Activated T-cell treated with anti-CD3 and anti-CD28 coated beads, Interleukin-2, amount 50 U/mL, for 72 hours (primary cell): ENCODE measurements around the gene ICA1. TPM values are rescaled to one million over a fixed set of nuclear protein-coding genes. Genes with fewer than 3 reads are reported as not detected.

Experiments
- ATAC-seq, 2 donors: fragments of 150-1000 bp; cut with Tn5 transposase; replicated peaks in 1 of 2; 2 replicates each; pipeline ENCODE4 v1.10.0; 2021; ENCODE audit warnings: moderate library complexity in 2 of 2, mild to moderate bottlenecking in 1 of 2
- DNase-seq, 2 donors: peaks; one replicate each; pipeline ENCODE4 v3.0.0; 2021 to 2022; ENCODE audit warnings: mixed read lengths in 1 of 2
- H3K27ac Mint-ChIP-seq: one replicate; pipeline ENCODE4 v1.8.0; 2022; ENCODE audit warnings: mild to moderate bottlenecking, moderate library complexity, mixed read lengths
- H3K27me3 Mint-ChIP-seq: one replicate; pipeline ENCODE4 v1.8.0; 2022; ENCODE audit warnings: low read depth, mixed read lengths
- H3K36me3 Mint-ChIP-seq, 2 donors: one replicate each; pipeline ENCODE4 v1.8.0; 2022; ENCODE audit warnings: mixed read lengths in 2 of 2, mild to moderate bottlenecking in 1 of 2; ENCODE audit not compliant: insufficient read depth in 2 of 2
- H3K4me1 Mint-ChIP-seq: one replicate; pipeline ENCODE4 v1.8.0; 2022; ENCODE audit warnings: low read depth, mixed read lengths
- H3K4me3 Mint-ChIP-seq, 2 donors: one replicate each; pipeline ENCODE4 v1.8.0; 2022; ENCODE audit warnings: mild to moderate bottlenecking in 2 of 2, mixed read lengths in 2 of 2, moderate library complexity in 2 of 2
- H3K9me3 Mint-ChIP-seq, 2 donors: one replicate each; pipeline ENCODE4 v1.8.0; 2022; ENCODE audit warnings: mixed read lengths in 2 of 2
- total RNA-seq, 2 donors: library from RNA; stranded (reverse); gene quantifications; one replicate each; pipeline ENCODE4 v1.2.3, GENCODE V29; 2022

The ICA1 gene
- total RNA-seq, 2 donors from 2014 or later: 2.7 to 4.6 TPM

- H3K27ac Mint-ChIP-seq: peak overlapping the region; percentile 52
- no peak for ATAC-seq
- H3K4me3 Mint-ChIP-seq: no peak overlapping the region
Observed at GRCh38 chr7:8151161-8151725, 110.7 kb downstream of the ICA1 start.

DNA sequence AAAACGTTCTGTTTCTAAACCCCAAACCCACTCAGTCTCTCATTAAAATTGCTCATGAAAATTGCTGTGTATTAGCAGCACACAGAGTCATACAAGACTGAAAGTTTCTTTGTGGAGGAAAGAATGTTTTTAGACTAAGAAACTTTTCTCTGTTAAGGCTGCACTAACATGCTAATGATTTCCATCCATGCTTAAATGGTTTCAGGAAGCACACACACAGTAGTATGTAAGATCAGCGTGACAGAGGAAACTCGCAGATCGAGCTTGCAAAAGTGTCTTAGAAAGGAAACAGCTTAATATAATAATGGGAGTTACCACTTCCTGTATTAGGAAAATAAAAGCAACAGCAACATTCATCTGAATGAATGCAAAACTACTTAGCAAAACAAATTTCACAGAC is 112.7 kb downstream of the ICA1 start:
- peak overlapping the region in 1 of 2 donors; percentile 58 for H3K4me3 Mint-ChIP-seq
- H3K27me3 Mint-ChIP-seq: no peaks in the 10 kb centered on the region
- no peak for DNase-seq
- no peak for ATAC-seq
- no peak overlapping the region for H3K27ac Mint-ChIP-seq
- peaks cover 5 to 8% of the 10 kb centered on the region in 2 donors for H3K36me3 Mint-ChIP-seq
- peaks cover 7 to 8% of the 10 kb centered on the region in 2 donors for H3K9me3 Mint-ChIP-seq
- H3K4me1 Mint-ChIP-seq: peaks cover 21% of the 10 kb centered on the region

More at GRCh38 chr7:8151161-8151725, 110.7 kb downstream of the ICA1 start:
- Mint-ChIP-seq H3K27me3 (no peaks in the 10 kb centered on the region), H3K4me1 (peaks cover 21% of the 10 kb centered on the region), H3K9me3 (peaks cover 7 to 8% of the 10 kb centered on the region in 2 donors), H3K36me3 (peaks cover 5 to 8% of the 10 kb centered on the region in 2 donors)
- no peak for DNase-seq

GRCh38 chr7:8147760-8148463 is 114.1 kb downstream of the ICA1 start:
- no peak for DNase-seq
- H3K36me3 Mint-ChIP-seq: peaks cover 1 to 7% of the 10 kb centered on the region in 2 donors
- H3K27ac Mint-ChIP-seq: no peak overlapping the region
- peaks cover 33% of the 10 kb centered on the region for H3K4me1 Mint-ChIP-seq
- H3K4me3 Mint-ChIP-seq: no peak overlapping the region
- ATAC-seq: no peak
- H3K27me3 Mint-ChIP-seq: no peaks in the 10 kb centered on the region
- H3K9me3 Mint-ChIP-seq: peaks cover 4 to 7% of the 10 kb centered on the region in 2 donors

DNA sequence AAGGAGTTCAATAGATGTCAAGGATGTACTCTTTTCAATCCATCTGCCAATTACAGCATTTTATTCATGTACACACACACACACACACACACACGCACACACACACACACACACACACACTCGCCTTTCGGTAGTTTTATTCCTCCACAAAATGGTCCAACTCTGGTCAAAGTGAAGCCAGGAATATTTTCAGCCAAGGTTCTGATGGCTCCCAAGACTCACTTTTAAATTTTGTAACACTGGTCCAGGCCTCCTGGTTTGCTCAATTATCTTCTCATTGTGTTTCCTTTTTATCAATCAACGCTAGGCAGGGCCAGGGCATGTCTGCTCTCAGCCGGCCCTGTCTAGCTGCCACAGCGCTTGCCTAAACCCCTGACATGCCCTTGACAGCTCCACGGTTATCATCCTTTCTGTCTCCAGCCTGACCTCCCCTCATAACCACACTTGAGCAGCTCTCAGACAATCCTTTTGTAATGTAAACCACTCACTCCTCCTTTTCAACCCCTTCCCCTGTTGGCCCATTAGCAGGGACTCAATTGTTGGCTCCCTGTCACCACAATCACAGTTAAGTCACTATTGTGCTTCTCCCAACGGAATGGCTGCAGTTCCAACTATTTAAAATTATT is 115.1 kb downstream of the ICA1 start:
- Mint-ChIP-seq H3K27me3 (no peaks in the 10 kb centered on the region), H3K4me3 (no peak overlapping the region), H3K4me1 (peaks cover 33% of the 10 kb centered on the region), H3K9me3 (no peaks in the 10 kb centered on the region), H3K36me3 (no peaks in the 10 kb centered on the region), H3K27ac (no peak overlapping the region)
- DNase-seq (no peak), ATAC-seq (no peak)

DNA sequence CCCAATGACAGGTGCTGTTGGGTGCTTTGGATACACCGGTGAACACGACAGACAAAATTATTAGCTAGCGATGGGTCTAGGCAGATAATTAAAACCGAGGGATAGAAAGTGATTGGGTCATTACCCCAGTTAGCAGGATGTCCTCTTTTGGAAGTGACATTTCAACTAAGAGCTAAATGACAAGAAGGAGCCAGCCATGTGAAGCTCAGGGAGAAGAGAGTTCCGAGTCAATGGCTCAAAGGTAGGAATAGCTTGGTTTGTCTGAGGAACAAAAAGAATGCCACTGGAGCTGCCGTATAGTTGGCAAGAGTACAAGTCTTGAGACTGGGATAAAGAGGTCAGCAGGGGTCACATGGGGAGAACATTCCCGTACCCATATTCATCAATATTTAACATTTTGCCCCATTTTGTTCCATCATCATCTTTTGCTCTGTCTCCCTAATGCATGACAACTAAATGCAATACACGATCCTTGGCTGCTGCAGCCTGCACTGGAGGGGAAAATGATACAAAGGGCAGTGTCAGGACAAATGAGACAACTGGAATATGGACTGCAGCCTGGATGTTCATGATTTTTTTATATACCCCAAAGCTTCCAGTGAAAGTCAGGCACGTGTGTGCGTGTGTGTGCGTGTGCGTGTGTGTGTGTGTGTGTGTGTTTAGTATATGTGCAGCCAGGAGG is 115.7 kb downstream of the ICA1 start:
- Mint-ChIP-seq H3K36me3 (no peaks in the 10 kb centered on the region), H3K27ac (no peak overlapping the region), H3K4me1 (peaks cover 33% of the 10 kb centered on the region), H3K9me3 (no peaks in the 10 kb centered on the region), H3K4me3 (no peak overlapping the region), H3K27me3 (no peaks in the 10 kb centered on the region)
- no peak for DNase-seq
- no peak for ATAC-seq

GRCh38 chr7:8144856-8145255 is 117.1 kb downstream of the ICA1 start:
- Mint-ChIP-seq H3K36me3 (no peaks in the 10 kb centered on the region), H3K27ac (peak overlapping the region; percentile 61), H3K27me3 (no peaks in the 10 kb centered on the region), H3K4me1 (peaks cover 29% of the 10 kb centered on the region), H3K4me3 (peak overlapping the region in 1 of 2 donors; percentile 33), H3K9me3 (no peaks in the 10 kb centered on the region)
- DNase-seq (no peak), ATAC-seq (no peak)

DNA sequence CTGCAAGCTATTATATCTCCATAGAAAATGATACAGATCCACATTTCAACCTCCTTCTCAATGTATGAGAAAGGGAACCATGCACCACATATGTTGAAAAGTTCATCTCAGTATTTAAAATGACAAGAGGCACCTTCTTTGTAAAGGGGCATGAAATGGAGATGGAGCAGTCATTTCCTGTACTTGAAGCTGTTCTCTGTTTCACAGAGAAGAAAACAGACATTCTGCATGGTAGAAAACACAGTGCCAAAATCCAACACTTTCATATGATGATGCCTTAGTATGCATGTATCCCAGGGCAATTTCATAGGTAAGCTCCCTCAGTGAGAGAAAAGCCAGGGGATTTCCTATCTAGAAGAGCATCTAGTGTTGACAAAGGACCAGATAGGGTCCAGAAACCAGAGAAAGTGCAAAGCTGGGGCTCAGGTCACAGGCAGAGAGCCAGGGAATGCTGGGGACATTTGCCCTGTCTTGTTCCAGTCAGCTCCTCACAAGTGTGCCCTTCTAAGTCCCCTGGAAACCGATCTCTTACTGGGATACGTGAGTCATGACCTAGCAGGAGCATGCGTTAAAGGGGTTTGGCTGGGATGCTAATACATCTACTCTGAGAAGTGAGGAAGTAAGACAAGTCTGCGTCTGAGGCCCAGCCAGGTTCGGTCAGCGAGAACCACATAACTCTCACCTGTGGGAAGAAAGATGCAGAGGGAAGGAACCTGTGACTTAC is 118.7 kb downstream of the ICA1 start:
- H3K4me3 Mint-ChIP-seq: peak overlapping the region; percentile 40 to 50
- no peaks in the 10 kb centered on the region for H3K9me3 Mint-ChIP-seq
- H3K36me3 Mint-ChIP-seq: no peaks in the 10 kb centered on the region
- ATAC-seq (peak; percentile 29 to 68), DNase-seq (no peak)
- H3K27ac Mint-ChIP-seq: no peak overlapping the region
- no peaks in the 10 kb centered on the region for H3K27me3 Mint-ChIP-seq
- peaks cover 18% of the 10 kb centered on the region for H3K4me1 Mint-ChIP-seq

DNA sequence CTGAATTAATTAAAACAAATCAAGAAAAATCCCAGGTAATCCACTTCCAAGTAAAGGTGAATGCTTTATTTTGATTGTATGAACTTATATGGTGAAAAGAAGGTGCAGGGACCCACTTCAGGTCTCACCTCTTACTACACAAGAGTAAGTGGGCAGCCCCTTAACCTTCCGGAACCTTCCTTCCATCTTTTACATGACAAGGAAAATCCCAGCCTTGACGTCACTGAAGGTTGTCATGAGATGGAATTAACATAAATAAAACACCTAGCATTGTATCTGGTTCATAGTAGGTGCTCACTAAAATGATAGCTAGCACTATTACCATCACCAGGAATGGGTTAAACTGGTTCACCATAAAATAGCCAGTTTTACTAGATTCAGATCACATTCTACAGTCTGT is 119.5 kb downstream of the ICA1 start:
- H3K27me3 Mint-ChIP-seq: no peaks in the 10 kb centered on the region
- ATAC-seq (no peak), DNase-seq (no peak)
- no peaks in the 10 kb centered on the region for H3K9me3 Mint-ChIP-seq
- H3K4me3 Mint-ChIP-seq: peak overlapping the region in 1 of 2 donors; percentile 16
- H3K27ac Mint-ChIP-seq: no peak overlapping the region
- H3K36me3 Mint-ChIP-seq: no peaks in the 10 kb centered on the region
- H3K4me1 Mint-ChIP-seq: peaks cover 17% of the 10 kb centered on the region

DNA sequence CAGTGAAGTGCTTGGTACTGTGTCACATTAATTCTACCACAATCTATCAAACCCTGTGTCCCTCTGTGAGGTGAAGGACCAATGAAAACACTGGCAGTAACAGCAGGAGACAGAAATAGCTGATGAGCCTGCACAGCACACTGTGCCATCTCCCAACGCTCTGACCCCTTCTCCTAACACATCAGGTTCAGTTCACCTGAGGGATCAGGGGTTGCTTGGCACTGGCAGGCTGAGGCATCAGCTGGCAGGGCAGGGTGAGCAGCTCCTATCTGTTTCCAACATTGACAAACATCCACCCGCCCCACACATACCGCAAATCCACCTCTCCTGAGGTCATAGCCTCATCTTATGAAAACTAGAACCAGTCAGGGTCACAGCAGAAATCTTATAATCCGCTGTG is 120.9 kb downstream of the ICA1 start:
- no peak for DNase-seq

GRCh38 chr7:8136051-8136730 is 125.8 kb downstream of the ICA1 start:
- H3K27me3 Mint-ChIP-seq: no peaks in the 10 kb centered on the region
- peaks cover 54% of the 10 kb centered on the region for H3K4me1 Mint-ChIP-seq
- H3K4me3 Mint-ChIP-seq: no peak overlapping the region
- no peak overlapping the region for H3K27ac Mint-ChIP-seq
- ATAC-seq (no peak), DNase-seq (no peak)
- H3K36me3 Mint-ChIP-seq: no peaks in the 10 kb centered on the region
- H3K9me3 Mint-ChIP-seq: no peaks in the 10 kb centered on the region

More for the DNA sequence above, 120.9 kb downstream of the ICA1 start:
- Mint-ChIP-seq H3K4me1 (peaks cover 23% of the 10 kb centered on the region), H3K4me3 (peak overlapping the region in 1 of 2 donors; percentile 44), H3K27me3 (no peaks in the 10 kb centered on the region), H3K36me3 (no peaks in the 10 kb centered on the region), H3K27ac (peak overlapping the region; percentile 18), H3K9me3 (no peaks in the 10 kb centered on the region)
- peak; percentile 20 to 45 for ATAC-seq

- no peaks in the 10 kb centered on the region for H3K36me3 Mint-ChIP-seq
- H3K4me1 Mint-ChIP-seq: peaks cover 57% of the 10 kb centered on the region
- H3K27me3 Mint-ChIP-seq: no peaks in the 10 kb centered on the region
- H3K4me3 Mint-ChIP-seq: no peak overlapping the region
- DNase-seq (peak in 1 of 2 donors; percentile 24), ATAC-seq (peak; percentile 61 to 63)
- H3K9me3 Mint-ChIP-seq: no peaks in the 10 kb centered on the region
- no peak overlapping the region for H3K27ac Mint-ChIP-seq
Observed at GRCh38 chr7:8135417-8135816, 126.5 kb downstream of the ICA1 start.

- DNase-seq: peak; percentile 65 to 67
- Mint-ChIP-seq H3K27me3 (no peaks in the 10 kb centered on the region), H3K4me1 (peaks cover 63% of the 10 kb centered on the region), H3K36me3 (peaks cover 0 to 2% of the 10 kb centered on the region in 2 donors), H3K4me3 (peak overlapping the region; percentile 54 to 68), H3K27ac (peak overlapping the region; percentile 52), H3K9me3 (peaks cover 0 to 2% of the 10 kb centered on the region in 2 donors)
- peak; percentile 79 to 83 for ATAC-seq
Observed at GRCh38 chr7:8134089-8134733, 127.8 kb downstream of the ICA1 start.
